SK-N-SH (cell line): Measurements from ENCODE around the gene PCDHGA4. TPM values are rescaled to one million over a fixed set of nuclear protein-coding genes. Genes with fewer than 3 reads are reported as not detected.

Experiments used
- CTCF ChIA-PET: fragments of 300-600, 350-600 bp; formaldehyde crosslinking; extraction: SDS; loops from one replicate; lab custom pipeline; 2021; lab: Yijun Ruan, JAX
- POLR2A ChIA-PET: fragments of 350-600 bp; sonication (Branson Sonifier 250); formaldehyde crosslinking; extraction: SDS; loops from one replicate; lab custom pipeline; 2020; ENCODE audit warnings: antibody characterized with exemption, inconsistent platforms; lab: Yijun Ruan, JAX
- DNase-seq: peaks from one replicate; pipeline ENCODE4 v3.0.0; 2012
- H2AFZ ChIP-seq: fragments of 200-600 bp; sonication (generic); 2 replicates; pipeline ENCODE4 v1.8.1; 2016; ENCODE audit warnings: antibody characterized with exemption, mild to moderate bottlenecking, low read depth
- H3F3A ChIP-seq: fragments of 200-600 bp; sonication (generic); replicated peaks from 2 replicates; pipeline ENCODE3; 2016; ENCODE audit warnings: antibody characterized with exemption, mild to moderate bottlenecking; ENCODE audit not compliant: insufficient read depth
- H3K27ac ChIP-seq, 2 experiments: fragments of 200-500 bp in 1 of 2; fragments of 200-600 bp in 1 of 2; sonication (Bioruptor generic) in 1 of 2; sonication (generic), shearing (Covaris generic) in 1 of 2; 2 replicates each; pipeline versions ENCODE4 v1.5.1 to v1.6.1; 2014 to 2016; ENCODE audit warnings: low read depth in 2 of 2, inconsistent platforms in 1 of 2, low read length in 1 of 2, mild to moderate bottlenecking in 1 of 2, mixed read lengths in 1 of 2
- H3K27me3 ChIP-seq: fragments of 200-600 bp; sonication (generic), shearing (Covaris generic); 2 replicates; pipeline ENCODE4 v1.6.1; 2016; ENCODE audit warnings: mixed run types; ENCODE audit not compliant: insufficient read depth
- H3K36me3 ChIP-seq, 2 experiments: fragments of 200-500 bp in 1 of 2; fragments of 200-600 bp in 1 of 2; sonication (Bioruptor generic) in 1 of 2; sonication (generic) in 1 of 2; replicated peaks in 1 of 2; 2 replicates each; pipeline versions ENCODE3 to v1.5.1; 2014 to 2016; ENCODE audit warnings: low read length in 1 of 2, mild to moderate bottlenecking in 1 of 2; ENCODE audit not compliant: insufficient read depth in 2 of 2, control insufficient read depth in 1 of 2
- H3K4me1 ChIP-seq, 2 experiments: fragments of 200-500 bp in 1 of 2; fragments of 200-600 bp in 1 of 2; sonication (Bioruptor generic) in 1 of 2; sonication (generic), shearing (Covaris generic) in 1 of 2; 2 replicates each; pipeline versions ENCODE4 v1.5.1 to v1.6.1; 2014 to 2016; ENCODE audit warnings: low read depth in 1 of 2, low read length in 1 of 2, mixed run types in 1 of 2; ENCODE audit not compliant: insufficient read depth in 2 of 2, control insufficient read depth in 1 of 2
- H3K4me2 ChIP-seq: fragments of 200-600 bp; sonication (generic), shearing (Covaris generic); 2 replicates; pipeline ENCODE4 v1.6.1; 2017; ENCODE audit warnings: mixed run types
- H3K4me3 ChIP-seq, 2 experiments: fragments of 200-500 bp in 1 of 2; fragments of 200-600 bp in 1 of 2; sonication (Bioruptor generic) in 1 of 2; sonication (generic), shearing (Covaris generic) in 1 of 2; 2 replicates each; pipeline versions ENCODE4 v1.5.1 to v1.8.1; 2014 to 2016; ENCODE audit warnings: low read depth in 2 of 2, inconsistent platforms in 1 of 2, low read length in 1 of 2, mild to moderate bottlenecking in 1 of 2, mixed read lengths in 1 of 2, moderate library complexity in 1 of 2
- H3K79me2 ChIP-seq: fragments of 200-600 bp; sonication (generic); 2 replicates; pipeline ENCODE4 v1.8.1; 2017; ENCODE audit warnings: mild to moderate bottlenecking; ENCODE audit not compliant: insufficient read depth
- H3K9ac ChIP-seq: fragments of 200-600 bp; sonication (generic); 2 replicates; pipeline ENCODE4 v1.6.1; 2017; ENCODE audit warnings: mixed run types
- H3K9me2 ChIP-seq: fragments of 200-600 bp; sonication (generic); 2 replicates; pipeline ENCODE4 v1.6.1; 2017; ENCODE audit warnings: mixed run types
- H3K9me3 ChIP-seq: fragments of 200-600 bp; sonication (generic); 2 replicates; pipeline ENCODE4 v1.6.1; 2017; ENCODE audit warnings: mixed run types, mild to moderate bottlenecking, moderate library complexity
- H4K20me1 ChIP-seq: fragments of 200-600 bp; sonication (generic); 2 replicates; pipeline ENCODE4 v1.6.1; 2017; ENCODE audit warnings: mild to moderate bottlenecking, mixed run types; ENCODE audit not compliant: insufficient read depth
- CHD2 ChIP-seq: fragments of 150-350 bp; IDR thresholded peaks from 2 replicates; pipeline ENCODE4 v1.6.1; 2018; ENCODE audit warnings: low read length; ENCODE audit not compliant: partially characterized antibody
- ELF1 ChIP-seq: IDR thresholded peaks from 2 replicates; pipeline ENCODE4 v1.4.0; 2012
- EP300 ChIP-seq, 2 experiments: IDR thresholded peaks; 2 replicates each; pipeline versions ENCODE4 v1.4.0 to v1.6.1; 2012; ENCODE audit warnings: borderline replicate concordance in 1 of 2, low read depth in 1 of 2, low read length in 1 of 2
- FOSL2 ChIP-seq: IDR thresholded peaks from 2 replicates; pipeline ENCODE4 v1.4.0; 2012; ENCODE audit warnings: low read depth, mild to moderate bottlenecking, moderate library complexity, borderline replicate concordance
- FOXM1 ChIP-seq: IDR thresholded peaks from 2 replicates; pipeline ENCODE4 v1.4.0; 2012; ENCODE audit warnings: low read depth, mild to moderate bottlenecking
- GABPA ChIP-seq: IDR thresholded peaks from 2 replicates; pipeline ENCODE4 v1.4.0; 2012; ENCODE audit warnings: low read depth, mild to moderate bottlenecking
- GATA2 ChIP-seq: sonication (generic); formaldehyde crosslinking; IDR thresholded peaks from 2 replicates; pipeline ENCODE4 v1.5.0; 2020; ENCODE audit warnings: mild to moderate bottlenecking, missing genetic modification reagents
- MXI1 ChIP-seq: IDR thresholded peaks from 2 replicates; pipeline ENCODE4 v1.6.1; 2012; ENCODE audit warnings: mild to moderate bottlenecking, low read depth, low read length, improper control_type of control experiment
- POLR2AphosphoS5 ChIP-seq: IDR thresholded peaks from 2 replicates; pipeline ENCODE4 v1.6.1; 2012; ENCODE audit warnings: low read depth, low read length
- RAD21 ChIP-seq: IDR thresholded peaks from 2 replicates; pipeline ENCODE4 v1.6.1; 2012; ENCODE audit warnings: mild to moderate bottlenecking, low read length
- RCOR1 ChIP-seq: fragments of 150-350 bp; IDR thresholded peaks from 2 replicates; pipeline ENCODE4 v1.6.1; 2017; ENCODE audit warnings: antibody characterized with exemption, low read length
- RFX5 ChIP-seq: IDR thresholded peaks from 2 replicates; pipeline ENCODE4 v1.6.1; 2012; ENCODE audit warnings: mild to moderate bottlenecking, improper control_type of control experiment, low read length
- RXRA ChIP-seq: IDR thresholded peaks from 2 replicates; pipeline ENCODE4 v1.4.0; 2012; ENCODE audit warnings: low read depth, mild to moderate bottlenecking, borderline replicate concordance
- SMC3 ChIP-seq: IDR thresholded peaks from 2 replicates; pipeline ENCODE4 v1.6.1; 2012; ENCODE audit warnings: low read depth, low read length, improper control_type of control experiment
- WGBS: methylation state at CpG from one replicate; pipeline ENCODE4 v1.1.6; 2017; ENCODE audit warnings: low lambda C conversion rate; 5-methylcytosine and 5-hydroxymethylcytosine counted together
- polyA plus RNA-seq, 3 experiments: library from polyadenylated mRNA; depleted of rRNA; stranded (reverse); fragments of >200 nt; gene quantifications; 2 replicates each; pipeline ENCODE4 v1.2.3, GENCODE V29; 2012
- TF ChIP-seq, protein P1 (sequence below): IDR thresholded peaks from 2 replicates; pipeline ENCODE4 v1.6.1; 2012; ENCODE audit warnings: mild to moderate bottlenecking, low read depth, low read length, moderate library complexity
- TF ChIP-seq, protein P2 (sequence below): fragments of 150-350 bp; IDR thresholded peaks from 2 replicates; pipeline ENCODE4 v1.6.1; 2016; ENCODE audit warnings: mild to moderate bottlenecking, low read depth, low read length
- TF ChIP-seq, protein P3 (sequence below): fragments of 150-350 bp; IDR thresholded peaks from 2 replicates; pipeline ENCODE4 v1.6.1; 2017; ENCODE audit warnings: antibody characterized with exemption, low read length, low read depth, borderline replicate concordance
- TF ChIP-seq, protein P4 (sequence below): IDR thresholded peaks from 2 replicates; pipeline ENCODE4 v1.4.0; 2012; ENCODE audit warnings: low read depth

The PCDHGA4 gene
- polyA plus RNA-seq, 1 of the 3 experiments (the other 2 are of a cell fraction) = 2.2 TPM

DNA sequence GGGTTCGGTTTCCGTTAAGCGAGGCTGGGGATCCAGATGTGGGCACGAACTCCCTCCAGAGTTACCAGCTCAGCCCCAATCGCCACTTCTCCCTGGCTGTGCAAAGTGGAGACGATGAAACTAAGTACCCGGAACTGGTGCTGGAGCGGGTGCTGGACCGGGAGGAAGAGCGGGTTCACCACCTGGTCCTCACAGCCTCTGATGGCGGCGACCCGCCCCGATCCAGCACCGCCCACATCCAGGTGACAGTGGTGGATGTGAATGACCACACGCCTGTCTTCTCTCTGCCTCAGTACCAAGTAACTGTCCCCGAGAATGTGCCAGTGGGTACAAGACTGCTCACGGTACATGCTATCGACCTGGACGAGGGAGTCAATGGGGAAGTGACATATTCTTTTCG, 28.5 kb downstream of the PCDHGA4 start:
- Histone ChIP-seq H3F3A (no peaks in the 10 kb centered on the region), H3K9ac (no peak overlapping the region), H3K27me3 (no peaks in the 10 kb centered on the region), H4K20me1 (no peaks in the 10 kb centered on the region), H3K9me3 (0 out of 2 replicates have a peak, but pooled peaks cover under 1% of the 10 kb centered on the region), H3K36me3 (peaks cover 0 to 4% of the 10 kb centered on the region in 2 experiments), H3K4me3 (peak overlapping the region; percentile 53 to 62), H3K4me2 (peak overlapping the region; percentile 58; the same call in 1 of the 2 replicates), H3K27ac (no peak overlapping the region; a peak in 1 of 4 replicates), H3K9me2 (no peaks in the 10 kb centered on the region), H3K79me2 (0 out of 2 replicates have a peak, but pooled peaks cover 5% of the 10 kb centered on the region), H2AFZ (peak overlapping the region; percentile 76; the same call in 1 of the 2 replicates), H3K4me1 (no peaks in the 10 kb centered on the region; a peak in 1 of 4 replicates)
- ChIA-PET POLR2A (interaction anchor here (1.2 to 1.5 kb wide), 2 partner anchors 174 to 177 kb away, joined by 4 to 6 read pairs; no protein-coding TSS in a partner anchor), CTCF (interaction anchor here (1.0 to 2.2 kb wide), 11 partner anchors 12 to 261 kb away, joined by 3 to 16 read pairs (median 5); partner anchors contain the start of genes PCDHB14 and PCDHB4)
- TF ChIP-seq FOSL2 (no peak), EP300 (IDR thresholded peaks at IDR 0.05; ENCODE audit: borderline replicate concordance in 1 of 2, low read depth in 1 of 2, low read length in 1 of 2) (no peak), RCOR1 (no peak)
- WGBS = 64% methylated on average over 21 of the region's 21 CpGs
- no peak for DNase-seq

DNA sequence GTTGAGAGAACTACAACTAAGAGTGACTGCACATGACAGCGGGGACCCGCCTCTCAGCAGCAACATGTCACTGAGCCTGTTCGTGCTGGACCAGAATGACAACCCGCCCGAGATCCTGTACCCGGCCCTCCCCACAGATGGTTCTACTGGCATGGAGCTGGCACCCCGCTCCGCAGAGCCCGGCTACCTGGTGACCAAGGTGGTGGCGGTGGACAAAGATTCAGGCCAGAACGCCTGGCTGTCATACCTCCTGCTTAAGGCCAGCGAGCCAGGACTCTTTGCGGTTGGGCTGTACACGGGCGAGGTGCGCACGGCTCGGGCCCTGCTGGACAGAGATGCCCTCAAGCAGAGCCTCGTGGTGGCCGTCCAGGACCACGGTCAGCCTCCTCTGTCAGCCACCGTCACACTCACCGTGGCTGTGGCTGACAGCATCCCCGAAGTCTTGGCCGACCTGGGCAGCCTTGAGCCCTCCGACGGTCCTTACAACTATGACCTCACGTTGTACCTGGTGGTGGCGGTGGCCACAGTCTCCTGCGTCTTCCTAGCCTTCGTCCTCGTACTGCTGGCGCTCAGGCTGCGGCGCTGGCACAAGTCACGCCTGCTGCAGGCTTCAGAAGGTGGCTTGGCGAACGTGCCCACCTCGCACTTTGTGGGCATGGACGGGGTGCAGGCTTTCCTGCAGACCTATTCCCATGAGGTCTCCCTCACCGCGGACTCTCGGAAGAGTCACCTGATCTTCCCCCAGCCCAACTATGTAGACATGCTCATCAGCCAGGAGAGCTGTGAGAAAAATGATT, 29.8 kb downstream of the PCDHGA4 start:
- ChIA-PET CTCF (interaction anchor here (1.6 to 1.7 kb wide), 2 partner anchors 65 to 140 kb away, joined by 3 read pairs; partner anchors contain the start of gene TAF7), POLR2A (no interaction called here)
- peak overlapping the region in 1 of 2 experiments; percentile 3; a peak in 1 of 4 replicates for H3K4me3 ChIP-seq
- H3K27me3 ChIP-seq = no peaks in the 10 kb centered on the region
- no peak overlapping the region for H3K27ac ChIP-seq
- H3K79me2 ChIP-seq = 0 out of 2 replicates have a peak, but pooled peaks cover 5% of the 10 kb centered on the region
- no peaks in the 10 kb centered on the region for H3K9me2 ChIP-seq
- peaks cover 0 to 4% of the 10 kb centered on the region in 2 experiments for H3K36me3 ChIP-seq
- H3K4me1 ChIP-seq = no peaks in the 10 kb centered on the region; a peak in 1 of 4 replicates
- WGBS = 76% methylated on average over 34 of the region's 43 CpGs
- no peak for DNase-seq
- no peak overlapping the region for H3K4me2 ChIP-seq
- H3F3A ChIP-seq = no peaks in the 10 kb centered on the region
- no peak overlapping the region for H2AFZ ChIP-seq
- no peaks in the 10 kb centered on the region for H4K20me1 ChIP-seq
- no peak overlapping the region for H3K9ac ChIP-seq
- 0 out of 2 replicates have a peak, but pooled peaks cover 3% of the 10 kb centered on the region for H3K9me3 ChIP-seq
- TF ChIP-seq, protein P1, sequence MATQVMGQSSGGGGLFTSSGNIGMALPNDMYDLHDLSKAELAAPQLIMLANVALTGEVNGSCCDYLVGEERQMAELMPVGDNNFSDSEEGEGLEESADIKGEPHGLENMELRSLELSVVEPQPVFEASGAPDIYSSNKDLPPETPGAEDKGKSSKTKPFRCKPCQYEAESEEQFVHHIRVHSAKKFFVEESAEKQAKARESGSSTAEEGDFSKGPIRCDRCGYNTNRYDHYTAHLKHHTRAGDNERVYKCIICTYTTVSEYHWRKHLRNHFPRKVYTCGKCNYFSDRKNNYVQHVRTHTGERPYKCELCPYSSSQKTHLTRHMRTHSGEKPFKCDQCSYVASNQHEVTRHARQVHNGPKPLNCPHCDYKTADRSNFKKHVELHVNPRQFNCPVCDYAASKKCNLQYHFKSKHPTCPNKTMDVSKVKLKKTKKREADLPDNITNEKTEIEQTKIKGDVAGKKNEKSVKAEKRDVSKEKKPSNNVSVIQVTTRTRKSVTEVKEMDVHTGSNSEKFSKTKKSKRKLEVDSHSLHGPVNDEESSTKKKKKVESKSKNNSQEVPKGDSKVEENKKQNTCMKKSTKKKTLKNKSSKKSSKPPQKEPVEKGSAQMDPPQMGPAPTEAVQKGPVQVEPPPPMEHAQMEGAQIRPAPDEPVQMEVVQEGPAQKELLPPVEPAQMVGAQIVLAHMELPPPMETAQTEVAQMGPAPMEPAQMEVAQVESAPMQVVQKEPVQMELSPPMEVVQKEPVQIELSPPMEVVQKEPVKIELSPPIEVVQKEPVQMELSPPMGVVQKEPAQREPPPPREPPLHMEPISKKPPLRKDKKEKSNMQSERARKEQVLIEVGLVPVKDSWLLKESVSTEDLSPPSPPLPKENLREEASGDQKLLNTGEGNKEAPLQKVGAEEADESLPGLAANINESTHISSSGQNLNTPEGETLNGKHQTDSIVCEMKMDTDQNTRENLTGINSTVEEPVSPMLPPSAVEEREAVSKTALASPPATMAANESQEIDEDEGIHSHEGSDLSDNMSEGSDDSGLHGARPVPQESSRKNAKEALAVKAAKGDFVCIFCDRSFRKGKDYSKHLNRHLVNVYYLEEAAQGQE = no peak
- TF ChIP-seq CHD2 (no peak), RFX5 (no peak), ELF1 (no peak), MXI1 (no peak), POLR2AphosphoS5 (no peak), GABPA (no peak), GATA2 (CRISPR knock-in tag) (no peak), RXRA (no peak), FOSL2 (no peak), RAD21 (no peak), RCOR1 (no peak), SMC3 (no peak), EP300 (IDR thresholded peaks at IDR 0.05; ENCODE audit: borderline replicate concordance in 1 of 2, low read depth in 1 of 2, low read length in 1 of 2) (no peak), FOXM1 (no peak)
- TF ChIP-seq, protein P2, sequence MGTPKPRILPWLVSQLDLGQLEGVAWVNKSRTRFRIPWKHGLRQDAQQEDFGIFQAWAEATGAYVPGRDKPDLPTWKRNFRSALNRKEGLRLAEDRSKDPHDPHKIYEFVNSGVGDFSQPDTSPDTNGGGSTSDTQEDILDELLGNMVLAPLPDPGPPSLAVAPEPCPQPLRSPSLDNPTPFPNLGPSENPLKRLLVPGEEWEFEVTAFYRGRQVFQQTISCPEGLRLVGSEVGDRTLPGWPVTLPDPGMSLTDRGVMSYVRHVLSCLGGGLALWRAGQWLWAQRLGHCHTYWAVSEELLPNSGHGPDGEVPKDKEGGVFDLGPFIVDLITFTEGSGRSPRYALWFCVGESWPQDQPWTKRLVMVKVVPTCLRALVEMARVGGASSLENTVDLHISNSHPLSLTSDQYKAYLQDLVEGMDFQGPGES = no peak
- TF ChIP-seq, protein P3, sequence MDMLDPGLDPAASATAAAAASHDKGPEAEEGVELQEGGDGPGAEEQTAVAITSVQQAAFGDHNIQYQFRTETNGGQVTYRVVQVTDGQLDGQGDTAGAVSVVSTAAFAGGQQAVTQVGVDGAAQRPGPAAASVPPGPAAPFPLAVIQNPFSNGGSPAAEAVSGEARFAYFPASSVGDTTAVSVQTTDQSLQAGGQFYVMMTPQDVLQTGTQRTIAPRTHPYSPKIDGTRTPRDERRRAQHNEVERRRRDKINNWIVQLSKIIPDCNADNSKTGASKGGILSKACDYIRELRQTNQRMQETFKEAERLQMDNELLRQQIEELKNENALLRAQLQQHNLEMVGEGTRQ = no peak
- TF ChIP-seq, protein P4, sequence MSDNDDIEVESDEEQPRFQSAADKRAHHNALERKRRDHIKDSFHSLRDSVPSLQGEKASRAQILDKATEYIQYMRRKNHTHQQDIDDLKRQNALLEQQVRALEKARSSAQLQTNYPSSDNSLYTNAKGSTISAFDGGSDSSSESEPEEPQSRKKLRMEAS = no peak
